PC-3 (cell line): Measurements from ENCODE around the gene EXOC6B. TPM values are rescaled to one million over a fixed set of nuclear protein-coding genes. Genes with fewer than 3 reads are reported as not detected.

Experiments
- ATAC-seq: fragments of 200-7000 bp; cut with Tn5 transposase; 2 replicates; pipeline ENCODE4 v1.9.1; 2020; ENCODE audit warnings: mild to moderate bottlenecking, moderate library complexity
- BruUV-seq: library from RNA; stranded (reverse); fragments of 400-500 nt; replicated peaks from 2 replicates; lab custom pipeline; 2021; lab: Mats Ljungman, UMichigan
- CTCF ChIA-PET: fragments of 300-600 bp; sonication (Branson Sonifier 250); formaldehyde crosslinking; loops from one replicate; lab custom pipeline; 2022; ENCODE audit warnings: antibody characterized with exemption; lab: Charles Lee
- POLR2A ChIA-PET: fragments of 300-600 bp; sonication (Branson Sonifier 250); formaldehyde crosslinking; loops from one replicate; lab custom pipeline; 2022; ENCODE audit warnings: antibody characterized with exemption; ENCODE audit not compliant: unreplicated experiment; lab: Charles Lee
- DNase-seq: peaks from one replicate; pipeline ENCODE4 v3.0.0-alpha.2; 2015
- H2AFZ ChIP-seq: fragments of 300-600 bp; sonication (generic); 2 replicates; pipeline ENCODE4 v1.6.0; 2016; ENCODE audit warnings: antibody characterized with exemption, low read length
- H3F3A ChIP-seq: fragments of 300-600 bp; sonication (generic); one replicate; pipeline ENCODE4 v1.6.0; 2017; ENCODE audit warnings: antibody characterized with exemption, low read length, control low read depth, mild to moderate bottlenecking; ENCODE audit not compliant: unreplicated experiment
- H3K27ac ChIP-seq: fragments of 300-600 bp; sonication (generic); 2 replicates; pipeline ENCODE4 v1.5.1; 2016; ENCODE audit warnings: mild to moderate bottlenecking, low read length
- H3K27me3 ChIP-seq: fragments of 300-600 bp; sonication (generic); 2 replicates; pipeline ENCODE4 v1.6.1; 2016; ENCODE audit warnings: low read length, mixed read lengths
- H3K36me3 ChIP-seq: fragments of 300-600 bp; sonication (generic); 2 replicates; pipeline ENCODE4 v1.6.1; 2016; ENCODE audit warnings: low read depth, mixed run types, low read length, mixed read lengths
- H3K4me1 ChIP-seq: fragments of 300-600 bp; sonication (generic); 2 replicates; pipeline ENCODE4 v1.5.1; 2016; ENCODE audit warnings: low read length; ENCODE audit not compliant: insufficient read depth
- H3K4me2 ChIP-seq: fragments of 300-600 bp; sonication (generic); 2 replicates; pipeline ENCODE4 v1.6.0; 2016; ENCODE audit warnings: low read length
- H3K4me3 ChIP-seq: fragments of 300-600 bp; sonication (generic); 2 replicates; pipeline ENCODE4 v1.5.1; 2016; ENCODE audit warnings: mild to moderate bottlenecking, low read length, mixed read lengths
- H3K79me2 ChIP-seq: fragments of 300-600 bp; sonication (generic); 2 replicates; pipeline ENCODE4 v1.6.1; 2017; ENCODE audit warnings: low read length, mixed read lengths
- H3K9ac ChIP-seq: fragments of 300-600 bp; sonication (generic); 2 replicates; pipeline ENCODE4 v1.6.0; 2016; ENCODE audit warnings: mild to moderate bottlenecking, low read length
- H3K9me2 ChIP-seq: fragments of 300-600 bp; sonication (generic); replicated peaks from 2 replicates; pipeline ENCODE4 v1.6.1; 2016; ENCODE audit warnings: mixed run types, low read length, mixed read lengths
- H3K9me3 ChIP-seq: fragments of 300-600 bp; sonication (generic); 2 replicates; pipeline ENCODE4 v1.6.1; 2016; ENCODE audit warnings: low read length, mixed read lengths
- H4K20me1 ChIP-seq: fragments of 300-600 bp; sonication (generic); 2 replicates; pipeline ENCODE4 v1.6.1; 2016; ENCODE audit warnings: low read length, mixed read lengths
- EZH2 ChIP-seq: fragments of 300-600 bp; sonication (generic); IDR thresholded peaks from one replicate; pipeline ENCODE4 v1.6.1; 2017; ENCODE audit warnings: antibody characterized with exemption, mild to moderate bottlenecking, low read length; ENCODE audit not compliant: unreplicated experiment
- EZH2phosphoT487 ChIP-seq: fragments of 300-600 bp; sonication (generic); IDR thresholded peaks from 2 replicates; pipeline ENCODE4 v1.6.1; 2018; ENCODE audit warnings: mild to moderate bottlenecking, antibody characterized with exemption, low read length, borderline replicate concordance
- intact Hi-C: fragments of 100-400 bp; cut with micrococcal nuclease; formaldehyde crosslinking; loops from 2 replicates; pipeline ENCODE4 v1.9.0; 2023
- total RNA-seq: library from RNA; depleted of rRNA; stranded (reverse); fragments of >200 nt; gene quantifications from 2 replicates; pipeline ENCODE4 v1.2.3, GENCODE V29; 2014
- TF ChIP-seq, protein P1 (sequence below): fragments of 300-600 bp; sonication (generic); conservative IDR thresholded peaks from 2 replicates; pipeline ENCODE4 v1.5.1; 2017; ENCODE audit warnings: antibody characterized with exemption, low read depth, mild to moderate bottlenecking, low read length

EXOC6B gene
- total RNA-seq, 1 experiment from 2014 or later = 13.9 TPM

DNA sequence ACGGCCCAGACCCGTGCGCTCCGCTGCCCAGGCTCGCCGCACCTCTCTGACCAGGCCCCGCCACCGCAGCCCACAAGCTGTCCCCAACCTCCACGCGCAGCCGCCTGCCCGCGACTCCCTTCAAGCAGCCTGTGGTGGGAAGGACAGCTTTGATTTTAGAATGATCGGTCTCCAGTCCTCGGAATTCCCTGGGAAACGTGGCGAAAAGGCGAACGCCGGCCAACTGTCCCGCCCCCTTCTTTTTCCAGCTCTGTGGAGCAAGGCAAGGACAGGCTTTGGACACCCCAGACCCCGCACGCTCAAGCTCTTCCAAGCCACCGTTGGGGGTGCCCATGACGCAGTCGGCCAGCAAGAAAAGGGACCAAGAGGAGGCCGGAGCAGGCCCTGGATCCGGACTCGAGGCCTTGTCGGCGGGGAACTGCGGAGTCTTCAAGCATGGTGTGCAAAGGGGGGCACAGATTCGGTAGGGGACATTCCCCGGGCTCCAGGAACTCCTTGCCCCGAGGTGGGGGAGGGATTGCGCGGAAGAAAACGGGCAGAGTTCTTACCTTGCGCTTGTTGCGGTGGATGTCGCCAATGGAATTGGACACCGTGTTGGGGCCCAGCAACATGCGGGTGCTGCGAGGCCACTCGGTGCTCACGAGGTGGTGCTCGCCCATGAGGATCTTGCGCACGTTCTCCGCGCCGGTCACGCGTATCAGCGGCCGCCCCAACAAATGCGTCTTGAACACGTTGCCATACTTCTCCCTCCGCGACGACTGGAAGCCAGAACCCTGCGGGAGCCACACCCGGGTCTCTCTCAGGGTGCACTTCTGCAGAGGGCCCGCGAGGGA, 682.2 kb downstream of the EXOC6B start:
- no peaks in the 10 kb centered on the region for H3K9me2 ChIP-seq
- no peak overlapping the region for H2AFZ ChIP-seq
- TF ChIP-seq, protein P1, sequence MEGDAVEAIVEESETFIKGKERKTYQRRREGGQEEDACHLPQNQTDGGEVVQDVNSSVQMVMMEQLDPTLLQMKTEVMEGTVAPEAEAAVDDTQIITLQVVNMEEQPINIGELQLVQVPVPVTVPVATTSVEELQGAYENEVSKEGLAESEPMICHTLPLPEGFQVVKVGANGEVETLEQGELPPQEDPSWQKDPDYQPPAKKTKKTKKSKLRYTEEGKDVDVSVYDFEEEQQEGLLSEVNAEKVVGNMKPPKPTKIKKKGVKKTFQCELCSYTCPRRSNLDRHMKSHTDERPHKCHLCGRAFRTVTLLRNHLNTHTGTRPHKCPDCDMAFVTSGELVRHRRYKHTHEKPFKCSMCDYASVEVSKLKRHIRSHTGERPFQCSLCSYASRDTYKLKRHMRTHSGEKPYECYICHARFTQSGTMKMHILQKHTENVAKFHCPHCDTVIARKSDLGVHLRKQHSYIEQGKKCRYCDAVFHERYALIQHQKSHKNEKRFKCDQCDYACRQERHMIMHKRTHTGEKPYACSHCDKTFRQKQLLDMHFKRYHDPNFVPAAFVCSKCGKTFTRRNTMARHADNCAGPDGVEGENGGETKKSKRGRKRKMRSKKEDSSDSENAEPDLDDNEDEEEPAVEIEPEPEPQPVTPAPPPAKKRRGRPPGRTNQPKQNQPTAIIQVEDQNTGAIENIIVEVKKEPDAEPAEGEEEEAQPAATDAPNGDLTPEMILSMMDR = no peak
- TF ChIP-seq EZH2 = no peak
- TF ChIP-seq EZH2phosphoT487 = no peak
- ATAC-seq (no peak), DNase-seq (no peak)
- ChIA-PET CTCF (no interaction called here), POLR2A (no interaction called here)
- H4K20me1 ChIP-seq = no peaks in the 10 kb centered on the region
- H3K36me3 ChIP-seq = no peaks in the 10 kb centered on the region
- peak overlapping the region; percentile 34 for H3K4me2 ChIP-seq
- BruUV-seq = no TSS peak
- peaks cover 13% of the 10 kb centered on the region for H3K4me1 ChIP-seq
- H3F3A ChIP-seq = no peaks in the 10 kb centered on the region
- H3K27ac ChIP-seq = no peak overlapping the region
- no peak overlapping the region for H3K4me3 ChIP-seq
- no peaks in the 10 kb centered on the region for H3K79me2 ChIP-seq
- no peaks in the 10 kb centered on the region for H3K9me3 ChIP-seq
- peaks cover 18% of the 10 kb centered on the region for H3K27me3 ChIP-seq
- no peak overlapping the region for H3K9ac ChIP-seq
- intact Hi-C loops = no loop called here

DNA sequence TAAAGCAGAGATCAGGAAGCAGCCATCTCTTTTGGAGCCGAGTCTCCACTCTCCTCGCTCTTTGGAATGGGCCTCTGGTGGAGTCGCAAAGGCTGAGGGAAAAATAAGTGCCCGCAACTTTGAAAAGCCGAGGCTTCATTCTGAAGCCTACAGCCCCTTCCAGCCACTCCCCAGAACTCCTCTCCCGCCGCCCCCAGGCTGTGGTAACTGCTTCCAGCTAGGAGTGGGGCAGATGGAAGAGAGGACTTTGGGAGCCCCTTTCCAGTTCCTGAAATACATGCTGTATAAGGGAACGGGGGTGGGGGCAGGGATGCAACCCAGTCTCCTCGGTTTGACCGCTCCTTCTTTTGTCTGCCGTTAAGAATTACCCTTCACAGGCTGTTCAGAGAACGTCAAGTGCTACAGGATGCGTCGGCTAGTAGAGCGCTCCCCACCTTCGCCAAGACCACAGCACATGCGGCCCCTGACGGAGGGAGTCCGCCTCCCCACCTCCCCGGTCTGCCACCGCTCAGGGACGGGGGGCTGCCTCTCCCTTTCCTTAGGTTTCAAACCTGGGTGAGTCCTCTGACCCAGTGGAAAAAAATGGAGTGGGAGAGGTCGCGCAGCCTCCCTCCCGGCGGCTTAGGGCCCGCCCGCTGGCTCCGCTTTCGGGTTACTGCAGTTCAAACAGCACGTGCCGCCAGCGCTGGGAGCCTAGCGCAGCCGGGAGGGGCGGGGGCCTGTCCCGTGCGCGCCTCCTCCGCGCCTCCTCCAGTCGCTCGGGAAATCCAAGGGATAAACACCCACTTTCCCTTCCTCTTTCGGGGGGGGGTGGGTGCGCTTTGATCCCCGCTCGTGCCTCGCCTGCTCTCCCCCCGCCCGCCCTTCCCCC, 683.0 kb downstream of the EXOC6B start:
- no peaks in the 10 kb centered on the region for H3K79me2 ChIP-seq
- H3K9me3 ChIP-seq = no peaks in the 10 kb centered on the region
- H3K4me2 ChIP-seq = peak overlapping the region; percentile 34; the same call in 1 of the 2 replicates
- BruUV-seq = no TSS peak
- intact Hi-C loops = no loop called here
- ChIA-PET CTCF (no interaction called here), POLR2A (no interaction called here)
- H3K27ac ChIP-seq = no peak overlapping the region
- peaks cover 14% of the 10 kb centered on the region for H3K27me3 ChIP-seq
- no peaks in the 10 kb centered on the region for H3F3A ChIP-seq
- H3K4me1 ChIP-seq = peaks cover 15% of the 10 kb centered on the region
- H3K36me3 ChIP-seq = no peaks in the 10 kb centered on the region
- TF ChIP-seq EZH2 (no peak), EZH2phosphoT487 (no peak)
- TF ChIP-seq, protein P1 = no peak
- no peak overlapping the region for H2AFZ ChIP-seq
- DNase-seq (no peak), ATAC-seq (no peak)
- no peaks in the 10 kb centered on the region for H4K20me1 ChIP-seq
- no peaks in the 10 kb centered on the region for H3K9me2 ChIP-seq
- no peak overlapping the region for H3K9ac ChIP-seq
- H3K4me3 ChIP-seq = no peak overlapping the region
